ENCODE measurements around the gene RPTOR.

DNA sequence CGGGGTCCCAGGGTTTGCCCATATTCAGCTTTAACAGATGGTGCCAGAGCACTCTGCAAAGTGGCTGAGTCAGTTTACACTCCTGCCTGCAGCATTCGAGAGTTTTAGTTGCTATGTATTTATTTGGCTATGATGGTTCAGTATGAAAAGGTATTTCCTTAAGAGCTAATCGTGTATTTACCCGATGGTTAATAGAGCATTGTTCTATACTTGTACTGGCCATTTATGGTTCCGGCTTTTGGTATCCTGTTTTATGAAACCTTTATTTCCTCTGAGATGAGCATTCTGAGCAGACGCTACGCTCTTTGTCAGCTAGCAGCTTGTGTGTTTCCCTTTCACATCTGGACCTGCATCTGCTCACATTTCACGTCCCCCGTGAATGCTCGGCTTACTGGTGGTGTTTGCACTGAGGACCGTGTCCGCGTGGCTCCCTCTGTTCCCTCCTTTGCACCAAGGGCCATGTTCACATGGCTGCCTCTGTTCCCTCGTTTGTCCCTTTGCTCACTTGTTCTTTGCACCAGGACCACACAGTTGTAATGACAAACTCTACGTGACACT, 297.9 kb downstream of the RPTOR start:
- TF ChIP-seq, protein P1, sequence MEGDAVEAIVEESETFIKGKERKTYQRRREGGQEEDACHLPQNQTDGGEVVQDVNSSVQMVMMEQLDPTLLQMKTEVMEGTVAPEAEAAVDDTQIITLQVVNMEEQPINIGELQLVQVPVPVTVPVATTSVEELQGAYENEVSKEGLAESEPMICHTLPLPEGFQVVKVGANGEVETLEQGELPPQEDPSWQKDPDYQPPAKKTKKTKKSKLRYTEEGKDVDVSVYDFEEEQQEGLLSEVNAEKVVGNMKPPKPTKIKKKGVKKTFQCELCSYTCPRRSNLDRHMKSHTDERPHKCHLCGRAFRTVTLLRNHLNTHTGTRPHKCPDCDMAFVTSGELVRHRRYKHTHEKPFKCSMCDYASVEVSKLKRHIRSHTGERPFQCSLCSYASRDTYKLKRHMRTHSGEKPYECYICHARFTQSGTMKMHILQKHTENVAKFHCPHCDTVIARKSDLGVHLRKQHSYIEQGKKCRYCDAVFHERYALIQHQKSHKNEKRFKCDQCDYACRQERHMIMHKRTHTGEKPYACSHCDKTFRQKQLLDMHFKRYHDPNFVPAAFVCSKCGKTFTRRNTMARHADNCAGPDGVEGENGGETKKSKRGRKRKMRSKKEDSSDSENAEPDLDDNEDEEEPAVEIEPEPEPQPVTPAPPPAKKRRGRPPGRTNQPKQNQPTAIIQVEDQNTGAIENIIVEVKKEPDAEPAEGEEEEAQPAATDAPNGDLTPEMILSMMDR (IDR thresholded peaks at IDR 0.05), result no peak
- TF ChIP-seq EZH2phosphoT487 (IDR thresholded peaks at IDR 0.05; ENCODE audit: borderline replicate concordance, low read depth) (no peak), TAF1 (IDR thresholded peaks at IDR 0.05; ENCODE audit: borderline replicate concordance, low read depth, low read length) (no peak), SMC3 (IDR thresholded peaks at IDR 0.05; ENCODE audit: low read depth, low read length) (no peak), JUND (IDR thresholded peaks at IDR 0.05) (no peak)
